DND-41 (cell line): ENCODE data around the gene FLRT3.

Experiments
- EZH2 ChIP-seq: IDR thresholded peaks from 3 replicates; pipeline ENCODE4 v1.6.1; 2012; ENCODE audit warnings: borderline replicate concordance, low read depth, mild to moderate bottlenecking, moderate library complexity, low read length, inconsistent platforms; ENCODE audit not compliant: severe bottlenecking
- TF ChIP-seq, protein P1 (sequence below): IDR thresholded peaks from 2 replicates; pipeline ENCODE4 v1.5.1; 2012; ENCODE audit warnings: borderline replicate concordance, low read length, moderate library complexity, mild to moderate bottlenecking; ENCODE audit not compliant: poor library complexity, severe bottlenecking; ENCODE audit errors: extremely low read depth

DNA sequence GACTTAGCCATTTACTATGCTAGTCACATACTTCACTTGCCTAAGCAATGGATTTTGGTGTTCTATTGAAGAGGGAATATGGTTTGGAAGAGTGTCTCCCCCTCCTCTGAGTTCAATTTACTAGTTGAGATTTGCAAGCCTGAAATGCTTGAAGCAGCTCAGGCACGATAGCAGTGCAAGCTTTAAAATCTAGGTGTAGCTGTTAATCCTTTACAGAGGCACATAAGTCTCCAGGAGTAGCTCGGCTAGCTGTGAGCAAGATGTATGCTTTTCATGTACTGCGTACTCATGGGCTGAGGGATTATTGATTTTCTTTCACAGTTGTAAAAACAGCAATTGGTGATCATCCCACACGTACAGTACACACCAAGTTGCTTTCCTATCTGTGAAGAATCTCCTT is 726 bp downstream of the FLRT3 start:
- TF ChIP-seq, protein P1, sequence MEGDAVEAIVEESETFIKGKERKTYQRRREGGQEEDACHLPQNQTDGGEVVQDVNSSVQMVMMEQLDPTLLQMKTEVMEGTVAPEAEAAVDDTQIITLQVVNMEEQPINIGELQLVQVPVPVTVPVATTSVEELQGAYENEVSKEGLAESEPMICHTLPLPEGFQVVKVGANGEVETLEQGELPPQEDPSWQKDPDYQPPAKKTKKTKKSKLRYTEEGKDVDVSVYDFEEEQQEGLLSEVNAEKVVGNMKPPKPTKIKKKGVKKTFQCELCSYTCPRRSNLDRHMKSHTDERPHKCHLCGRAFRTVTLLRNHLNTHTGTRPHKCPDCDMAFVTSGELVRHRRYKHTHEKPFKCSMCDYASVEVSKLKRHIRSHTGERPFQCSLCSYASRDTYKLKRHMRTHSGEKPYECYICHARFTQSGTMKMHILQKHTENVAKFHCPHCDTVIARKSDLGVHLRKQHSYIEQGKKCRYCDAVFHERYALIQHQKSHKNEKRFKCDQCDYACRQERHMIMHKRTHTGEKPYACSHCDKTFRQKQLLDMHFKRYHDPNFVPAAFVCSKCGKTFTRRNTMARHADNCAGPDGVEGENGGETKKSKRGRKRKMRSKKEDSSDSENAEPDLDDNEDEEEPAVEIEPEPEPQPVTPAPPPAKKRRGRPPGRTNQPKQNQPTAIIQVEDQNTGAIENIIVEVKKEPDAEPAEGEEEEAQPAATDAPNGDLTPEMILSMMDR, result no peak
- no peak for TF ChIP-seq EZH2
